Cardiac muscle cell (in vitro differentiated cells and primary cell): ENCODE results near the gene PABPN1L. TPM values are rescaled to one million over a fixed set of nuclear protein-coding genes. Genes with fewer than 3 reads are reported as not detected.

Experiments used
- DNase-seq, 2 donors: peaks; one replicate each; pipeline versions ENCODE4 v3.0.0 to v3.0.0-alpha.2; 2010 to 2017; ENCODE audit warnings: low read depth in 1 of 2, low spot score in 1 of 2
- H3K27ac ChIP-seq: fragments of 200-600 bp; sonication (generic); 2 replicates; pipeline ENCODE4 v1.5.1; 2016
- H3K27me3 ChIP-seq: fragments of 200-600 bp; sonication (generic); 2 replicates; pipeline ENCODE4 v1.6.0; 2016; ENCODE audit warnings: control low read depth
- H3K36me3 ChIP-seq: fragments of 200-600 bp; sonication (generic); 2 replicates; pipeline ENCODE4 v1.5.1; 2016; ENCODE audit warnings: control low read depth
- H3K4me1 ChIP-seq: fragments of 200-600 bp; sonication (generic); 2 replicates; pipeline ENCODE4 v1.8.1; 2017; ENCODE audit warnings: low read depth, mild to moderate bottlenecking, mixed run types
- H3K4me3 ChIP-seq: fragments of 200-600 bp; sonication (generic); 2 replicates; pipeline ENCODE4 v1.5.1; 2016; ENCODE audit warnings: mild to moderate bottlenecking
- H3K9me3 ChIP-seq: fragments of 200-600 bp; sonication (generic); 2 replicates; pipeline ENCODE4 v1.5.1; 2017; ENCODE audit warnings: low read depth, mild to moderate bottlenecking, control low read depth
- polyA plus RNA-seq: library from polyadenylated mRNA; unstranded; fragments of >200 nt; fragmentation: Nextera tagmentation; extraction: Ambion mirVana; gene quantifications from 2 replicates; pipeline ENCODE4 v1.2.1, GENCODE V29; 2016
- total RNA-seq: library from RNA; depleted of rRNA; stranded (reverse); fragments of >200 nt; gene quantifications from 2 replicates; pipeline ENCODE4 v1.2.3, GENCODE V29; 2016
- TF ChIP-seq, protein P1 (sequence below): IDR thresholded peaks from 2 replicates; pipeline ENCODE4 v1.5.1; 2012; ENCODE audit warnings: low read depth, mild to moderate bottlenecking, low read length

Gene PABPN1L
- total and polyA plus RNA-seq, 2 experiments from 2014 or later, result 0.32 TPM; not detected in 1

DNA sequence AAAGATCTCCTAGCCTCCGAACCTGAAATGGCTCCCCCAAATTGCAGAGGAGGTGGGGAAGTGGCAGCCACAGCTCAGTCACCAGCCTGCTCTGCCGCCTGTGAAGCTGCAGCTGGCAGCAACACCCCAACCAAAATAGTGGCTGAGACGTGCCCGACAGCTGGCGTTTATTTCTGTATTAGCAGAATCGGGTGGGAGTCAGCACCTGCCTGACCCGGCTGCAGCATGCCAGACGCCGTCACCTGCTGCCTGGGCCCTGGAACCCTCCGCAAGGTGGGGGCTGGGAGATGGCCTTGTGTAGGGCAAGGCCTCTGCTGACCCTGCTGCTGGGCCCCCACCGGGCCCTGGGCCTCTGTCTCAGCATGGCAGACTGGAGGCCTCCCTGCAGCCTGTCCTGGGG lies 17.5 kb upstream of the PABPN1L start:
- DNase-seq, result no peak
- Histone ChIP-seq H3K9me3 (no peaks in the 10 kb centered on the region), H3K36me3 (no peaks in the 10 kb centered on the region), H3K4me3 (no peak overlapping the region), H3K27me3 (no peaks in the 10 kb centered on the region), H3K4me1 (peaks cover 11% of the 10 kb centered on the region), H3K27ac (no peak overlapping the region)
- TF ChIP-seq, protein P1, sequence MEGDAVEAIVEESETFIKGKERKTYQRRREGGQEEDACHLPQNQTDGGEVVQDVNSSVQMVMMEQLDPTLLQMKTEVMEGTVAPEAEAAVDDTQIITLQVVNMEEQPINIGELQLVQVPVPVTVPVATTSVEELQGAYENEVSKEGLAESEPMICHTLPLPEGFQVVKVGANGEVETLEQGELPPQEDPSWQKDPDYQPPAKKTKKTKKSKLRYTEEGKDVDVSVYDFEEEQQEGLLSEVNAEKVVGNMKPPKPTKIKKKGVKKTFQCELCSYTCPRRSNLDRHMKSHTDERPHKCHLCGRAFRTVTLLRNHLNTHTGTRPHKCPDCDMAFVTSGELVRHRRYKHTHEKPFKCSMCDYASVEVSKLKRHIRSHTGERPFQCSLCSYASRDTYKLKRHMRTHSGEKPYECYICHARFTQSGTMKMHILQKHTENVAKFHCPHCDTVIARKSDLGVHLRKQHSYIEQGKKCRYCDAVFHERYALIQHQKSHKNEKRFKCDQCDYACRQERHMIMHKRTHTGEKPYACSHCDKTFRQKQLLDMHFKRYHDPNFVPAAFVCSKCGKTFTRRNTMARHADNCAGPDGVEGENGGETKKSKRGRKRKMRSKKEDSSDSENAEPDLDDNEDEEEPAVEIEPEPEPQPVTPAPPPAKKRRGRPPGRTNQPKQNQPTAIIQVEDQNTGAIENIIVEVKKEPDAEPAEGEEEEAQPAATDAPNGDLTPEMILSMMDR, result no peak

DNA sequence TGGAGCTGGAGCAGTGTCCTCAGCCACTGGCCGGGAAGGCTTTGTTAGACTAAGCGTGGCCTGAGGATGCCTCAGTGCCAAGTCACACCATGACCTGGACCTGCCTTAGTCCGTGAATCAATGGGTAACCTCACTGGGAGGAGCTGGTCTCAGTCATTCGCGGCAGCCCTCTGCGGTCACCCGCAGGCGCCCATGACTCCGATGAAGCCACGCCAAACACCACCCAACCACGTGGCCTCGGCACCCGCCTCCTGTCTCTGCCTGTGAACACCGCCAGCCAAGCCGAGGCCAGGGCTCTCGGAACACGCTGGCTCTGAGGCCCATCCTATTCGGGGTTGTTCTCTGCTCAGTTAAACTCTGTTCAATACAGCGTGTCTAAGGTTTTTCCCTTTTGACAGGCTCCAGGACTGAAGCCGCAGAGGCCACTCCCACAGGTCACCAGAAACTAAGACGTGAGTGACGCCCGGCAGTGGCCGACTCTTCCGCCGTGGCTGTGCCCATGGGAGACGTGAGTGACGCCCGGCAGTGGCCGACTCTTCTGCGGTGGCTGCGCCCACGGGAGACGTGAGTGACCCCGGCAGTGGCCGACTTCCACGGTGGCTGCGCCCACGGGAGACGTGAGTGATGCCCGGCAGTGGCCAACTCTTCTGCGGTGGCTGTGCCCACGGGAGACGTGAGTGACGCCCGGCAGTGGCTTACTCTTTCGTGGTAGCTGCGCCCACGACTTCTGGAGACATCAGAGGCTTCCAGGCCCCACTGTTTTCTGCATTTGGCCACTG lies 16.8 kb upstream of the PABPN1L start:
- Histone ChIP-seq H3K36me3 (no peaks in the 10 kb centered on the region), H3K27me3 (no peaks in the 10 kb centered on the region), H3K4me3 (no peak overlapping the region), H3K27ac (no peak overlapping the region), H3K4me1 (peaks cover 11% of the 10 kb centered on the region), H3K9me3 (no peaks in the 10 kb centered on the region)
- TF ChIP-seq, protein P1, result no peak
- DNase-seq, result no peak

DNA sequence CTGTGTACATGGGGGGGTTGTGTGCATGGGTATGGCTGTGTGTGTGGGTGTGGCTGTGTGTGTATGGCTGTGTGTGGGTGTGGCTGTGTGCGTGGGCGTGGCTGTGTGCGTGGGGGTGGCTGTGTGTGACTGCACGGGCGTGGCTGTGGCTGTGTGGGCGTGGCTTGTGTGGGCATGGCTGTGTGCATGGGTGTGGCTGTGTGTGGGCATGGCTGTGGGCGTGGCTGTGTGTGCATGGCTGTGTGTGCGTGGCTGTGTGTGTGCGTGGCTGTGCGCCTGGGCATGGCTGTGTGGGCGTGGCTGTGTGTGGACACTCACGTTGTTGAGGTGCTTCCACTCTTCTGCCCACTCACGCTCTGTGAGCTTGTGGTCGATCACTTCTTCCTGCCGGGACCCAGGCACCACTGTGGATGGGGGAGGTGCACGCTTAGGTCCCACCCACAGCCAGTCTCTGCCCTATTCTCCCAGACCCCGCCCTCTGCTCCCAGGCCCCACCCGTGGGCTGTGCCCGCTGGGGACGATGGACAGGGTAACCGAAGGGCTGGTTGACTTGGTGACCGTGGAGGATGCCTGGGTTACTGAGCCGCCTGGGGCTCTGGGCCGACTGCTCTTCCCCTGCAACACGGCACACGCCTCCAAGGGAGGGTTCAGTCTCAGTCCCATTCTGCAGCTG lies 16.0 kb upstream of the PABPN1L start:
- H3K27me3 ChIP-seq, result no peaks in the 10 kb centered on the region

DNA sequence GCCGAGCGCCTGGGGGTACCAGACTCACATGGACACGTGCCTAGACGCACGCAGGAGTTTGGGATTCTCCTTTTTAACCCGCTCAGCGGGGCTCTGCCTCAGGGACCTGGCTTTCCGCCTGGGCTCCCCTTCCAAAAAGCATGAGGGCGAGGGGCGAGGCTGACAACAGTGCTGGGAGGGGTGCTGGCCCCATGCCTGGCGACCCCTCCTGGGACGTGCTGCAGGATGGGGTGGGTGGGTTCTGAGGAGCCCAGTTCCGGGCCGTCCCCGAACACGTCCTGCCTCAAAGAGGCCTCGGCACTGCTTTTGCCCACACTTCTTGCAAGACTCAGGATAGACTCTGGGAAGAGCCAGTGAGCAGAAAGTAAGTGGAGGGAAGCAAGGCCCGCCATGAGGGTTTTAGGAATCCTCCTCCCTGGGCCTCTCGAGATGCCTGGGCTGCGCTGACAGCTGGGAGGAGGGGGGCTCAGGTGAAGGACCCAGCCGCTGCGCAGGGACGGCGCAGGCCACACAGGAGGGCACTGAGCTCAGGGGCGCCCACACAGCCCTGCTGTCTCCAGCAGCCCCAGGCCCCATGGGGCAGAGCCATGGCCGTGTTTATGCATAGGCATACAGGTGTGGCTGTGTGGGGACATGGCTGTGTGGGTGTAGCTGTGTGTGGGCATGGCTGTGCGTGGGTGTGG lies 15.4 kb upstream of the PABPN1L start:
- Histone ChIP-seq H3K27me3 (no peaks in the 10 kb centered on the region), H3K4me3 (no peak overlapping the region), H3K27ac (no peak overlapping the region), H3K9me3 (no peaks in the 10 kb centered on the region), H3K36me3 (no peaks in the 10 kb centered on the region), H3K4me1 (peaks cover 11% of the 10 kb centered on the region)
- DNase-seq, result no peak
- TF ChIP-seq, protein P1, result no peak

More for the DNA sequence above, 16.0 kb upstream of the PABPN1L start:
- no peak for DNase-seq
- TF ChIP-seq, protein P1, result no peak
- Histone ChIP-seq H3K27ac (no peak overlapping the region), H3K4me1 (peaks cover 11% of the 10 kb centered on the region), H3K36me3 (no peaks in the 10 kb centered on the region), H3K4me3 (no peak overlapping the region), H3K9me3 (no peaks in the 10 kb centered on the region)

DNA sequence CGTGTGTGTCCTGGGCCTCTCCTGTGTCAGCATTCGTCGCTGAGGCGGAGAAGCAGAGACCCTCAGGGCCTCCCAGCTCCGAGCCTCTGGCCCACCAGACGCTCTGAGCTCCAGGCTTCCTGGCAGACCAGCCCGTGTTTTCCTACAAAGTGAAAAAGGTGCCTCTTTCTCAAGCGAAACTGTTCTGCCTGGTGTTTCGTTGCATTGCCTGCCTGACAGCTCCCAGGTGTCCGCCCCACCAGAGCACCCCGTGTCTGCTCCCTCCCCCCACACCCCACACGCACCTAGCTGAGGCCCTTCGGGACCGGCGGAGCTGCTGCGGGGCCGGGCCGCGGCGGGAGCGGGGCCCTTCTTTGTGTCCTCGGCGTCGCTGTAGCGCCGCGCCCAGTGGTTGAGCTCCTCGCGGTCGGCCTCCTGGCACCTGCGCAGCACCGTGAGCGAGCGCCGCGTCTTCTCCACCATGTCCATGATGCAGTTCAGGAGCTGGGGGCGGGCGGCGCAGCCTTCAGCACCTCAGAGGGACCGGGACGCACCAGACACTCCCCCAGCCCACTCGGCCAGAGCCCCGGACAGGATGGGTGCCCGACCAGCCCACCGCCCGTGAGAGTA lies 14.7 kb upstream of the PABPN1L start:
- Histone ChIP-seq H3K36me3 (no peaks in the 10 kb centered on the region), H3K9me3 (no peaks in the 10 kb centered on the region), H3K27me3 (no peaks in the 10 kb centered on the region), H3K4me3 (no peak overlapping the region), H3K4me1 (peaks cover 11% of the 10 kb centered on the region), H3K27ac (no peak overlapping the region)
- TF ChIP-seq, protein P1, result no peak
- DNase-seq, result no peak
